PC-3 (cell line): ENCODE measurements around the gene GMPPB.
"Not testable (repeated sequence)": the region's sequence is repeated elsewhere in the genome, so short reads cannot be mapped to it uniquely, and the experiment has no call there.

Experiments used
- CTCF ChIP-seq: fragments of 300-600 bp; sonication (generic); conservative IDR thresholded peaks from 2 replicates; pipeline ENCODE4 v1.5.1; 2017; ENCODE audit warnings: antibody characterized with exemption, low read depth, mild to moderate bottlenecking, low read length
- EZH2 ChIP-seq: fragments of 300-600 bp; sonication (generic); IDR thresholded peaks from one replicate; pipeline ENCODE4 v1.6.1; 2017; ENCODE audit warnings: antibody characterized with exemption, mild to moderate bottlenecking, low read length; ENCODE audit not compliant: unreplicated experiment

DNA sequence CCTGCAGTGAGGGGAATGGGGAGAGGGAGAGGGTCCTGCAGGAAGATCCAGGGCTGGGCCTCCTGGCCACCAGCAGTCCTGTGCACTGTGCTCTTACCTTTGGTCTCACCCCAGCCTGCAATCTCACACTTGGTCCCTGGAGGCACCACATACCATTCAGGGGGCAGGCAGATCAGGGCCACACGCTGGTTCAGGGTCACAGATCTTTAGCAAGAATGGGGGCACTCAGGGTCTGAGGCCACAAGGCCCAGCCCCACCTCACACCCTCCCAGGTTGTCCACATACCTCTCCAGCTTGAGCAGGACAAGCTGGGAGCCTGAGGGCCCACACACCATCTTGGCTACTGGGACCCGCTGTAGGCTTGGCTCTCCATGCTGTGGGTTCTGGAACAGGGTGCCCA lies 39.3 kb downstream of the GMPPB start:
- TF ChIP-seq CTCF, EZH2: not testable (repeated sequence)
